Vagina (tissue), 2 donors: ENCODE measurements around the gene OR10C1. TPM values are rescaled to one million over a fixed set of nuclear protein-coding genes. Genes with fewer than 3 reads are reported as not detected.

ENCODE experiments used
- DNase-seq, 2 donors: peaks; one replicate each; pipeline ENCODE4 v3.0.0-alpha.2; 2017; ENCODE audit errors: extremely low spot score in 2 of 2
- H3K27ac ChIP-seq: fragments of 200-600 bp; sonication (generic); one replicate; pipeline ENCODE4 v1.5.1; 2019
- H3K27me3 ChIP-seq: fragments of 200-600 bp; sonication (generic); one replicate; pipeline ENCODE4 v1.5.1; 2019
- H3K36me3 ChIP-seq, 2 donors: fragments of 200-600 bp; sonication (generic); one replicate each; pipeline ENCODE4 v1.5.1; 2017 to 2019
- H3K4me1 ChIP-seq: fragments of 200-600 bp; sonication (generic); one replicate; pipeline ENCODE4 v1.5.1; 2019
- H3K4me3 ChIP-seq, 2 donors: fragments of 200-600 bp; sonication (generic); 1 replicate in 1 of 2; 2 replicates in 1 of 2; pipeline ENCODE4 v1.5.1; 2016 to 2019
- H3K9me3 ChIP-seq: fragments of 200-600 bp; sonication (generic); one replicate; pipeline ENCODE4 v1.5.1; 2019
- POLR2A ChIP-seq, 2 donors: fragments of 450-650 bp; IDR thresholded peaks; one replicate each; pipeline ENCODE4 v1.6.1; 2017; ENCODE audit warnings: antibody characterized with exemption in 2 of 2, mild to moderate bottlenecking in 2 of 2, moderate library complexity in 2 of 2
- POLR2AphosphoS5 ChIP-seq, 2 donors: sonication (generic); formaldehyde crosslinking; IDR thresholded peaks; one replicate each; pipeline ENCODE4 v1.9.0; 2017; ENCODE audit warnings: antibody characterized with exemption in 2 of 2, mild to moderate bottlenecking in 2 of 2, low read depth in 1 of 2; ENCODE audit not compliant: insufficient read depth in 1 of 2
- intact Hi-C: fragments of 100-400 bp; cut with DNase I; formaldehyde crosslinking; loops from one replicate; pipeline ENCODE4 v1.15.1; 2023
- total RNA-seq: library from RNA; depleted of rRNA; stranded (reverse); fragments of >200 nt; gene quantifications from one replicate; pipeline ENCODE4 v1.2.3, GENCODE V29; 2016
- TF ChIP-seq, protein P1 (sequence below), 3 experiments: fragments of 450-650 bp in 2 of 3; fragments of 200-600 bp in 1 of 3; sonication (generic) in 1 of 3; IDR thresholded peaks; one replicate each; pipeline ENCODE4 v1.5.1; 2017 to 2019; ENCODE audit warnings: antibody characterized with exemption in 3 of 3, mild to moderate bottlenecking in 2 of 3, moderate library complexity in 2 of 3

The OR10C1 gene
- total RNA-seq, 1 donor from 2014 or later, result not detected

DNA sequence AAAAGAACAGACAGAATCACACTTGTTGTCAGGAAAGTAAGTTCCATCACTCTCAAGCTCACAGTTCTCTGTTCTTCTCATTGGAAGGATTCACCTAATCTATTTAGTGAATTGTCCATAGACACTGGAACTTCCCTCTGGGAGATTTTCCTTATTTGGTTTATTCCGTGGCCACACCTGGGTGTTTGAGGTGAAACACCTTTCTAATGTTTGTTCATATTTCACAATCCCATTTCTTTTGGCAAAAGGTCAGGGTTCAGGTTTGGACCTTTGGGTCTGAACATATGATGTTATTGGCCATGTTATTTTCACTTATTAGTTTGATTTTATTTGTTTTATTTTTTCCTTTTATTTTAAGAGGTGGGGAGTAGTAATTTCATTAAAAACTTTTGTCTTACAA is 44.6 kb downstream of the OR10C1 start:
- TF ChIP-seq POLR2A (IDR thresholded peaks at IDR 0.05), result no peak
- Histone ChIP-seq H3K4me1 (no peaks in the 10 kb centered on the region), H3K9me3 (no peaks in the 10 kb centered on the region), H3K36me3 (no peaks in the 10 kb centered on the region), H3K27me3 (no peaks in the 10 kb centered on the region), H3K27ac (no peak overlapping the region), H3K4me3 (no peak overlapping the region)
- intact Hi-C loops, result no loop called here
- DNase-seq, result no peak

DNA sequence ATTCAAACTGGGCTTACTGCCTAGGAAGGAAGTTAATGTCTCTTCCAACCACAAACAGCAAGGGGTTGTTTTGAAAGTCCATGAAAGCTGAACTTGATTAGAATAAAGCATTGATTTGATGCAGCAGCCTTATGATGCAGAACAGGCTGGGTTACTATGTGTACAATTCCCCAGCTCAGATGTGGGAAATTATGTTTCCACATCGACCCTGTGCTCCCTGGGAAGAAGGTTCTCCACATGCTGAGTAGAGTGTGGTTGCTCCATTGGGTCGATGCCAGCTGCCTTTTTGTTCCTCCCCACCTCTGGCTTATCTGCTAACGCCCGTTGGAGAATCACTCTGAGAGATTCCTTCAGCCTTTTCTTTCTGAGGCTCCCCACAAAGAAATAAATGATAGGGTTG is 47.5 kb downstream of the OR10C1 start:
- no peaks in the 10 kb centered on the region for H3K36me3 ChIP-seq
- no peak overlapping the region for H3K4me3 ChIP-seq
- intact Hi-C loops, result no loop called here
- no peaks in the 10 kb centered on the region for H3K4me1 ChIP-seq
- no peak for DNase-seq
- H3K27ac ChIP-seq, result no peak overlapping the region
- TF ChIP-seq POLR2AphosphoS5 (IDR thresholded peaks at IDR 0.05; ENCODE audit: insufficient read depth in 1 of 2, low read depth in 1 of 2), result no peak
- TF ChIP-seq, protein P1, sequence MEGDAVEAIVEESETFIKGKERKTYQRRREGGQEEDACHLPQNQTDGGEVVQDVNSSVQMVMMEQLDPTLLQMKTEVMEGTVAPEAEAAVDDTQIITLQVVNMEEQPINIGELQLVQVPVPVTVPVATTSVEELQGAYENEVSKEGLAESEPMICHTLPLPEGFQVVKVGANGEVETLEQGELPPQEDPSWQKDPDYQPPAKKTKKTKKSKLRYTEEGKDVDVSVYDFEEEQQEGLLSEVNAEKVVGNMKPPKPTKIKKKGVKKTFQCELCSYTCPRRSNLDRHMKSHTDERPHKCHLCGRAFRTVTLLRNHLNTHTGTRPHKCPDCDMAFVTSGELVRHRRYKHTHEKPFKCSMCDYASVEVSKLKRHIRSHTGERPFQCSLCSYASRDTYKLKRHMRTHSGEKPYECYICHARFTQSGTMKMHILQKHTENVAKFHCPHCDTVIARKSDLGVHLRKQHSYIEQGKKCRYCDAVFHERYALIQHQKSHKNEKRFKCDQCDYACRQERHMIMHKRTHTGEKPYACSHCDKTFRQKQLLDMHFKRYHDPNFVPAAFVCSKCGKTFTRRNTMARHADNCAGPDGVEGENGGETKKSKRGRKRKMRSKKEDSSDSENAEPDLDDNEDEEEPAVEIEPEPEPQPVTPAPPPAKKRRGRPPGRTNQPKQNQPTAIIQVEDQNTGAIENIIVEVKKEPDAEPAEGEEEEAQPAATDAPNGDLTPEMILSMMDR (IDR thresholded peaks at IDR 0.05), result no peak
- no peak for TF ChIP-seq POLR2A (IDR thresholded peaks at IDR 0.05)
- no peaks in the 10 kb centered on the region for H3K27me3 ChIP-seq
- H3K9me3 ChIP-seq, result no peaks in the 10 kb centered on the region

DNA sequence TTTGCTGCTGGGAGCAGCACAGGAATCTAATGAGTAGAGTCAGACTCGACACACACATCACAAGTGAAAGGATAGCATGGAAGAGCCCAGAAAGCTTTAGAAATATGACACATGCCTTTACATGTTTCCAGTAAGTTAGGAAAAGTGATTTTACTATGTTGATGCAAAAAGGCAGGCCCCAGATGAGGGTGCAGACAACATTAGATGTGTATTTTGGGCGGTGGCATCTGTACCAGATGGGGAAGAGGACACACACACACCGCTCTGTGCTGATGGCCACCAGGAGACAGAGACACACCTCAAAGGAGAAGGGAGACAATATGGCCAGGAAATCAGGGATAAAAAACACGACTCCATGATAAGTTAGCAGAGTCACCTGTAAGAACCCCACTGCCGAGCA is 48.0 kb downstream of the OR10C1 start:
- no peaks in the 10 kb centered on the region for H3K4me1 ChIP-seq
- DNase-seq, result no peak
- H3K4me3 ChIP-seq, result no peak overlapping the region
- H3K36me3 ChIP-seq, result no peaks in the 10 kb centered on the region
- no peak overlapping the region for H3K27ac ChIP-seq
- no peaks in the 10 kb centered on the region for H3K27me3 ChIP-seq
- intact Hi-C loops, result no loop called here
- TF ChIP-seq, protein P1 (IDR thresholded peaks at IDR 0.05), result no peak
- no peak for TF ChIP-seq POLR2A (IDR thresholded peaks at IDR 0.05)
- no peak for TF ChIP-seq POLR2AphosphoS5 (IDR thresholded peaks at IDR 0.05; ENCODE audit: insufficient read depth in 1 of 2, low read depth in 1 of 2)
- no peaks in the 10 kb centered on the region for H3K9me3 ChIP-seq

DNA sequence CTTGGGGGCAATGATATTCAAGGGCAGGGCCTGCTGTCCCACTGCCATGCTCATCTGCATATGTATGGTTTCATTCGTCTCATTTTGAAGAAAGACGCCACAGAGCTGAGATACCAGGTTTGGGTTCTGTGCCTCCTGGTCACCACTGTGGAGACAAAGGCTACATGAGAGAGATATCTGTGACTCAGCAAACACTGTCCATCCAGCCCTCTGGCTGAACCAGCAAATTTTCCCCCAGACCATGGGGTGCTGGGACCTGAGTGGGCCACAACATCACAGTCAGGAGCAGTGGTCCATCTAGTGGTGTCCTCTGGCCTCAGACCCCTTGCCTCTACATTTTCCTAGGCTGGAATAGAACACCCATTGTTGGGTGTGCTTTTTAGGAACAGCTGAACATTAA is 48.6 kb downstream of the OR10C1 start, which contains the start of gene MAS1L:
TSS of gene MAS1L (minus strand) at position 297 of the 400 bp plus-strand sequence. CDS start at position 243, 54 bp downstream.
- Histone ChIP-seq H3K27ac (no peak within 1 kb of the TSS), H3K4me3 (no peak within 1 kb of the TSS), H3K27me3 (no peaks in the 10 kb centered on the region), H3K4me1 (no peaks in the 10 kb centered on the region), H3K9me3 (no peaks in the 10 kb centered on the region), H3K36me3 (no peaks in the 10 kb centered on the region)
- no peak for DNase-seq
- TF ChIP-seq POLR2A (IDR thresholded peaks at IDR 0.05) (no peak), POLR2AphosphoS5 (IDR thresholded peaks at IDR 0.05; ENCODE audit: insufficient read depth in 1 of 2, low read depth in 1 of 2) (no peak)
- TF ChIP-seq, protein P1 (IDR thresholded peaks at IDR 0.05), result no peak
- intact Hi-C loops, result no loop called here

DNA sequence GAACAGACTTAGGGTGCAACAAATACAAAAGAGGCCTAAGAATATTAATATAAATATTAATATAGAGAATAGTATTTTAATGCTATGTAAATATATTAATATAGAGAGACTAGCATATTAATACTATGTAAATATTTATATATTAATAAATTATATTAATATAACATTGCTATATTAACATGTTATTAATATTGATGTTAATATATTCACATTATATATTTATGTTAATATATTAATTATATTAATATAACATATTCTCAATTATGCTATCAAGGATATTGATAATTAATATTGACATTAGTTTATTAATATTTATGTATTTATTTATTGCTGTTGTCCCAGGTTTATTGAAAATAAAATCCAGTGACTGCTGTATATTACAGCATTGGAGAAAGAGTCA is 49.8 kb downstream of the OR10C1 start:
- Histone ChIP-seq H3K9me3 (no peaks in the 10 kb centered on the region), H3K36me3 (no peaks in the 10 kb centered on the region), H3K27ac (no peak overlapping the region), H3K4me1 (no peaks in the 10 kb centered on the region), H3K27me3 (no peaks in the 10 kb centered on the region), H3K4me3 (no peak overlapping the region)
- intact Hi-C loops, result no loop called here
- no peak for DNase-seq
- TF ChIP-seq, protein P1 (IDR thresholded peaks at IDR 0.05), result no peak
- TF ChIP-seq POLR2A (IDR thresholded peaks at IDR 0.05), result no peak
- TF ChIP-seq POLR2AphosphoS5 (IDR thresholded peaks at IDR 0.05; ENCODE audit: insufficient read depth in 1 of 2, low read depth in 1 of 2), result no peak
